HepG2 (cell line): Measurements from ENCODE around the gene CCT7. TPM values are rescaled to one million over a fixed set of nuclear protein-coding genes. Genes with fewer than 3 reads are reported as not detected.

ENCODE experiments used
- ATAC-seq: fragments of 200-7000 bp; cut with Tn5 transposase; 3 replicates; pipeline ENCODE4 v1.9.1; 2020; ENCODE audit warnings: mild to moderate bottlenecking, moderate library complexity
- BruUV-seq: library from RNA; stranded (reverse); fragments of 400-500 nt; replicated peaks from 2 replicates; lab custom pipeline; 2021; lab: Mats Ljungman, UMichigan
- CTCF ChIA-PET: fragments of 300-600 bp; formaldehyde crosslinking; extraction: SDS; loops from one replicate; lab custom pipeline; 2021; ENCODE audit warnings: low total read pairs, inconsistent platforms, low intra/inter-chr PET ratio; lab: Yijun Ruan, JAX
- POLR2A ChIA-PET: fragments of 350-600 bp; sonication (Branson Sonifier 250); formaldehyde crosslinking; loops from one replicate; lab custom pipeline; 2020; ENCODE audit warnings: antibody characterized with exemption, inconsistent platforms; lab: Yijun Ruan, JAX
- DNase-seq: peaks from one replicate; pipeline ENCODE4 v3.0.0-alpha.2; 2015; ENCODE audit warnings: low spot score
- FAIRE-seq: peaks from 3 replicates; lab custom pipeline; 2011; peaks lifted over from hg19 to GRCh38; lab: Jason Lieb, UNC
- H2AFZ ChIP-seq: one replicate; pipeline ENCODE4 v1.6.1; 2011; ENCODE audit warnings: low read length, inconsistent platforms
- H3K27ac ChIP-seq: fragments of 300-600 bp; 3 replicates; pipeline ENCODE4 v1.8.0; 2011; ENCODE audit warnings: mixed run types, mild to moderate bottlenecking, mixed read lengths, low read length, inconsistent platforms; ENCODE audit not compliant: insufficient read depth; ENCODE audit errors: extremely low read length
- H3K27me3 ChIP-seq, 2 experiments: fragments of 200-600 bp in 1 of 2; 2 replicates in 1 of 2; 3 replicates in 1 of 2; pipeline versions ENCODE4 v1.6.0 to v1.8.0; 2011; ENCODE audit warnings: low read length in 2 of 2, mild to moderate bottlenecking in 2 of 2, moderate library complexity in 2 of 2, inconsistent platforms in 1 of 2; ENCODE audit not compliant: insufficient read depth in 2 of 2, control insufficient read depth in 1 of 2
- H3K36me3 ChIP-seq, 2 experiments: fragments of 200-600 bp in 1 of 2; replicated peaks in 1 of 2; 2 replicates in 1 of 2; 3 replicates in 1 of 2; pipeline versions ENCODE4 v1.5.1 to v1.8.0; 2011; ENCODE audit warnings: low read length in 2 of 2, inconsistent platforms in 1 of 2; ENCODE audit not compliant: insufficient read depth in 2 of 2, control insufficient read depth in 1 of 2
- H3K4me1 ChIP-seq: 2 replicates; pipeline ENCODE4 v1.5.1; 2012; ENCODE audit warnings: low read length, inconsistent platforms; ENCODE audit not compliant: insufficient read depth
- H3K4me2 ChIP-seq: 2 replicates; pipeline ENCODE4 v1.6.0; 2011; ENCODE audit warnings: low read depth, low read length, inconsistent platforms
- H3K4me3 ChIP-seq, 3 experiments: fragments of 200-600 bp in 1 of 3; sonication (generic), shearing (Covaris generic) in 1 of 3; replicated peaks in 1 of 3; 2 replicates each; pipeline ENCODE4 v1.5.1; 2011 to 2016; ENCODE audit warnings: low read length in 3 of 3, inconsistent platforms in 2 of 3, low read depth in 2 of 3, mild to moderate bottlenecking in 2 of 3, control low read depth in 1 of 3, mixed read lengths in 1 of 3; ENCODE audit not compliant: insufficient read depth in 1 of 3
- H3K79me2 ChIP-seq: one replicate; pipeline ENCODE4 v1.6.1; 2011; ENCODE audit warnings: low read length, inconsistent platforms; ENCODE audit not compliant: insufficient read depth
- H3K9ac ChIP-seq: 2 replicates; pipeline ENCODE4 v1.6.0; 2011; ENCODE audit warnings: mild to moderate bottlenecking, low read depth, low read length, inconsistent platforms; ENCODE audit not compliant: insufficient read depth
- H3K9me3 ChIP-seq: 2 replicates; pipeline ENCODE4 v1.5.1; 2012; ENCODE audit warnings: mild to moderate bottlenecking, low read length
- H4K20me1 ChIP-seq: 2 replicates; pipeline ENCODE4 v1.6.0; 2011; ENCODE audit warnings: inconsistent platforms, mild to moderate bottlenecking, low read length, moderate library complexity; ENCODE audit not compliant: insufficient read depth
- ARNT ChIP-seq: fragments of 450-650 bp; IDR thresholded peaks from 2 replicates; pipeline ENCODE4 v1.6.1; 2017
- E2F5 ChIP-seq: sonication (generic); formaldehyde crosslinking; conservative IDR thresholded peaks from 2 replicates; pipeline ENCODE4 v1.4.0; 2020; ENCODE audit warnings: missing genetic modification reagents
- GABPB1 ChIP-seq: IDR thresholded peaks from 2 replicates; pipeline ENCODE4 v1.6.1; 2016; ENCODE audit warnings: mild to moderate bottlenecking, missing genetic modification reagents, moderate library complexity, missing compliant biosample characterization
- MTERF4 ChIP-seq: sonication (generic); formaldehyde crosslinking; IDR thresholded peaks from 2 replicates; pipeline ENCODE4 v1.8.0; 2023; ENCODE audit warnings: mild to moderate bottlenecking, missing genetic modification reagents
- NCOA1 ChIP-seq: sonication (generic); formaldehyde crosslinking; IDR thresholded peaks from 2 replicates; pipeline ENCODE4 v1.9.0; 2021; ENCODE audit warnings: missing genetic modification reagents
- NFE2L2 ChIP-seq: fragments of 150-350 bp; IDR thresholded peaks from 2 replicates; pipeline ENCODE4 v1.6.1; 2014; ENCODE audit warnings: low read length
- PCBP1 ChIP-seq: fragments of 200-400 bp; formaldehyde crosslinking; IDR thresholded peaks from 2 replicates; pipeline ENCODE4 v1.6.1; 2017; ENCODE audit warnings: mild to moderate bottlenecking, low read depth, low read length, borderline replicate concordance
- REL ChIP-seq: sonication (generic); formaldehyde crosslinking; conservative IDR thresholded peaks from 2 replicates; pipeline ENCODE4 v1.8.0; 2022; ENCODE audit warnings: mild to moderate bottlenecking, missing genetic modification reagents, moderate library complexity
- SRSF1 ChIP-seq: fragments of 200-400 bp; formaldehyde crosslinking; optimal IDR thresholded peaks from 2 replicates; pipeline ENCODE3; 2017; ENCODE audit warnings: mild to moderate bottlenecking, low read depth, low read length, moderate library complexity
- ZFP36L1 ChIP-seq: sonication (generic); formaldehyde crosslinking; IDR thresholded peaks from 2 replicates; pipeline ENCODE4 v1.8.0; 2022; ENCODE audit warnings: mild to moderate bottlenecking, missing genetic modification reagents, moderate library complexity
- ZNF230 ChIP-seq: sonication (generic); formaldehyde crosslinking; IDR thresholded peaks from 2 replicates; pipeline ENCODE4 v1.4.0; 2020; ENCODE audit warnings: mild to moderate bottlenecking, missing genetic modification reagents
- ZNF44 ChIP-seq: sonication (generic); formaldehyde crosslinking; IDR thresholded peaks from 2 replicates; pipeline ENCODE4 v1.5.1; 2020; ENCODE audit warnings: mild to moderate bottlenecking, missing genetic modification reagents
- ZNF678 ChIP-seq: sonication (generic); formaldehyde crosslinking; IDR thresholded peaks from 2 replicates; pipeline ENCODE4 v1.4.0; 2020; ENCODE audit warnings: mild to moderate bottlenecking, missing genetic modification reagents
- ZNF703 ChIP-seq: sonication (generic); formaldehyde crosslinking; IDR thresholded peaks from 2 replicates; pipeline ENCODE4 v1.5.1; 2020; ENCODE audit warnings: missing genetic modification reagents, mild to moderate bottlenecking, moderate library complexity, borderline replicate concordance
- WGBS: methylation state at CpG from one replicate; pipeline ENCODE4 v1.1.6; 2017; ENCODE audit warnings: low lambda C conversion rate; 5-methylcytosine and 5-hydroxymethylcytosine counted together
- in situ Hi-C: cut with HindIII; loops from 2 replicates; pipeline ENCODE4 v1.10.0; 2017; ENCODE audit warnings: low pct_unique_long_range_greater_than_20kb; ENCODE audit not compliant: extremely low pct_ligation_motif_present
- intact Hi-C: fragments of 100-400 bp; cut with micrococcal nuclease; formaldehyde crosslinking; loops from one replicate; pipeline ENCODE4 v1.10.0; 2022; ENCODE audit not compliant: unreplicated experiment
- polyA plus RNA-seq, 8 experiments: library from polyadenylated mRNA; depleted of rRNA in 3 of 8; stranded (reverse) in 7 of 8; unstranded in 1 of 8; fragments of >200 nt; fragmentation: Illumina TruSeq in 4 of 8; extraction: Trizol in 4 of 8; gene quantifications; 2 replicates each; pipeline versions ENCODE4 v1.2.1 to v1.2.3, GENCODE V29; 2011 to 2016; ENCODE audit warnings: low read depth in 4 of 8, missing spikeins in 1 of 8, mixed read lengths in 1 of 8; ENCODE audit not compliant: insufficient read depth in 1 of 8
- total RNA-seq, 5 experiments: library from RNA; depleted of rRNA; stranded (reverse); fragments of >200 nt; fragmentation: Illumina TruSeq; extraction: Trizol; gene quantifications; 2 replicates each; pipeline ENCODE4 v1.2.3, GENCODE V29; 2016; ENCODE audit warnings: low read depth in 1 of 5
- TF ChIP-seq, protein P1 (sequence below): sonication (generic); formaldehyde crosslinking; IDR thresholded peaks from 2 replicates; pipeline ENCODE4 v1.9.0; 2022; ENCODE audit warnings: low read depth, missing genetic modification reagents

CCT7 gene
- total and polyA plus RNA-seq, 2 of the 13 experiments (the other 11 are each of a cell fraction or from before 2014, with no cell fraction given), result 347 to 517 TPM

DNA sequence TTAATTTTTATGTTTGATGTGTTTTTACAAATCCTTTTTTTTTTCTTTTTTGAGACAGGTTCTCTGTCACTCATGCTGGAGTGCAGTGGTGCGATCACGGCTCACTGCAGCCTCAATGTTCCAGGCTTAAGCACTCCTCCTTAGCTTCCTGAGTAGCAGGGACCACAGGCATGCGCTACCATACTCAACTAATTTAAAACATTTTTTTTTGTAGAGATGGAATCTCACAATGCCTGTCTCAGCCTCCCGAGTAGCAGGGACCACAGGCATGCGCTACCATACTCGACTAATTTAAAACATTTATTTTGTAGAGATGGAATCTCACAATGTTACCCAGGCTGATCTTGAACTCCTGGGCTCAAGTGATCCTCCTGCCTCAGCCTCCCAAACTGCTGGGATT lies 28.5 kb upstream of the CCT7 start:
- no peak for DNase-seq
- ATAC-seq, result no peak
- intact Hi-C loops, result no loop called here
- in situ Hi-C loops, result no loop called here
- no peaks in the 10 kb centered on the region for H4K20me1 ChIP-seq
- H2AFZ ChIP-seq, result no peak overlapping the region
- CTCF ChIA-PET, result no interaction called here
- H3K27me3 ChIP-seq, result peaks cover 0 to 8% of the 10 kb centered on the region in 2 experiments; a peak in 1 of 5 replicates
- no peaks in the 10 kb centered on the region for H3K79me2 ChIP-seq
- no TSS peak for BruUV-seq
- FAIRE-seq, result no peak
- no peak overlapping the region for H3K4me3 ChIP-seq
- 81% methylated on average over 6 of the region's 6 CpGs for WGBS
- no peak overlapping the region for H3K9ac ChIP-seq
- no peak overlapping the region for H3K27ac ChIP-seq
- H3K4me1 ChIP-seq, result peaks cover 45% of the 10 kb centered on the region
- no peaks in the 10 kb centered on the region for H3K9me3 ChIP-seq
- H3K4me2 ChIP-seq, result no peak overlapping the region
- POLR2A ChIA-PET, result interaction anchor here (1.3 to 2.0 kb wide), 2 partner anchors 13 to 28 kb away, joined by 6 to 7 read pairs; partner anchors contain the start of gene CCT7
- TF ChIP-seq SRSF1 (no peak), NCOA1 (CRISPR knock-in tag) (no peak), GABPB1 (CRISPR knock-in tag) (no peak), ZNF703 (CRISPR knock-in tag) (no peak), ARNT (no peak), ZNF678 (CRISPR knock-in tag) (no peak), NFE2L2 (no peak), PCBP1 (no peak), ZFP36L1 (CRISPR knock-in tag) (no peak), ZNF44 (CRISPR knock-in tag) (no peak), REL (CRISPR knock-in tag) (no peak), ZNF230 (no peak), E2F5 (CRISPR knock-in tag) (no peak), MTERF4 (CRISPR knock-in tag) (no peak)
- TF ChIP-seq, protein P1, sequence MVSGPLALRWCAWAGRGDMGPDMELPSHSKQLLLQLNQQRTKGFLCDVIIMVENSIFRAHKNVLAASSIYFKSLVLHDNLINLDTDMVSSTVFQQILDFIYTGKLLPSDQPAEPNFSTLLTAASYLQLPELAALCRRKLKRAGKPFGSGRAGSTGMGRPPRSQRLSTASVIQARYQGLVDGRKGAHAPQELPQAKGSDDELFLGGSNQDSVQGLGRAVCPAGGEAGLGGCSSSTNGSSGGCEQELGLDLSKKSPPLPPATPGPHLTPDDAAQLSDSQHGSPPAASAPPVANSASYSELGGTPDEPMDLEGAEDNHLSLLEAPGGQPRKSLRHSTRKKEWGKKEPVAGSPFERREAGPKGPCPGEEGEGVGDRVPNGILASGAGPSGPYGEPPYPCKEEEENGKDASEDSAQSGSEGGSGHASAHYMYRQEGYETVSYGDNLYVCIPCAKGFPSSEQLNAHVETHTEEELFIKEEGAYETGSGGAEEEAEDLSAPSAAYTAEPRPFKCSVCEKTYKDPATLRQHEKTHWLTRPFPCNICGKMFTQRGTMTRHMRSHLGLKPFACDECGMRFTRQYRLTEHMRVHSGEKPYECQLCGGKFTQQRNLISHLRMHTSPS (CRISPR knock-in tag), result no peak
- no peaks in the 10 kb centered on the region for H3K36me3 ChIP-seq
